ENCODE results near the gene YJEFN3.

- TF ChIP-seq CTCF (optimal IDR thresholded peaks at IDR 0.05 in 1 of 3, IDR thresholded peaks at IDR 0.05 in 1 of 3, conservative IDR thresholded peaks at IDR 0.05 in 1 of 3; ENCODE audit: extremely low read depth in 1 of 3, insufficient read depth in 2 of 3, low read length in 3 of 3) (no peak), EZH2 (IDR thresholded peaks at IDR 0.05; ENCODE audit: low read length) (no peak)
Measured at GRCh38 chr19:19544257-19544953, 15.7 kb downstream of the YJEFN3 start.
